ENCODE data around the gene ATP1A3.
A peak's percentile ranks its signal among the peaks of the same experiment; 100 is the strongest.
"Not testable (repeated sequence)": the region's sequence is repeated elsewhere in the genome, so short reads cannot be mapped to it uniquely, and the experiment has no call there.

The ATP1A3 gene

DNA sequence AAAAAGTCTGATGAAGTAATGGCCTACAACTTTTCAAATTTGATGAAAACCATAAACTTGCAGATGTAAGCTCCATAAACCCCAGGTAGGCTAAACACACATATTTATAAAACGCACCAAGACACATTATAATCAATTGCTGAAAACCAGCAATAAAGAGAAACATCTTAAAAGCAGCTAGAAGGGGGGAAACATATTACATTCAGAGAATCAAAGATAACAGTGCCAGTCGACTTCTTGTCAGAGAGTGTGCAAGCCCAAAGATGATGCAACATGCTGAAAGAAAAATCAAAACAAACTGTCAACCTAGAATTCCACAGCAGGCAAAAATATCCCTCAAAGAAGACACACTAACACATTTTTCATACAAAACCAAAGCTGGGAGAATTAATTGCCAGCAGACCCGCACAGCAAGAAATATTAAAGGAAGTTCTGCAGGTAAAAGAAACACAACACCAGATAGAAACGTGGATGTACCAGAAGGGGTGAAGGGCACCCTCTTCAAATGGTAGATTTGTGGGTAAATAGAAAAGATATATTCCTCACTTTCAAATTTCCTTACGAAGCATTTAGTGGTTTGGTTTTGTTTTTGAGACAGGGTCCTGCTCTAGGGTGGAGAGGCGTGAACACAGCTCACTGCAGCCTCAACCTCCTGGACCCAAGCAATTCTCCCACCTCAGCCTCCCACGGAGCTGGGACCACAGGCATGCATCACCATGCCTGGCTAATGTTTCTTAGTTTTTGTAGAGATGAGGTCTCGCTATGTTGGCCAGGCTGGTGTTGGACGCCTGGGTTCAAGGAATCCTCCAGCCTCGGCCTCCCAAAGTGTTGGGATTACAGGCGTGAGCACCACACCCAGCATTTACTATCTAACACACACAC lies 16.5 kb upstream of the ATP1A3 start:
- no peak for DNase-seq

DNA sequence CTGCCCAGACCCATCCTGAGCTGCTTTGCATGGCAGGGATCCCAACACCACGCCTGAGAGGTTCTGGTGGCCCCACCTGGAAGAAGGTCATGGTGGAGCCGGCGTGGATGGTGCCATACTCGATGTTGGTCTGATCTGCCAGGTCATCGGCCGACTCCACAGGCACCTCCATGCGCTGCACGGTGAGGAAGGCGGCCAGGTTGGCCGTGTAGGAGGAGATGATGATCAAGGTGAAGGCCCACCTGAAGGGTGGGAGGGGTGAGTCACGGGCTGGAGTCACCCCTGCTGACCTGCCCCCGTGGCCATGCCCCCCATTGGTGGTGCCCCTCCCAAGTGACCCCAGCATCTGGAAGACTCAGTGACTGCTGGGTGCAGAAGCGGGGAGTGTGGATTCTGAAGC lies 12.5 kb upstream of the ATP1A3 start:
- no peak for DNase-seq

DNA sequence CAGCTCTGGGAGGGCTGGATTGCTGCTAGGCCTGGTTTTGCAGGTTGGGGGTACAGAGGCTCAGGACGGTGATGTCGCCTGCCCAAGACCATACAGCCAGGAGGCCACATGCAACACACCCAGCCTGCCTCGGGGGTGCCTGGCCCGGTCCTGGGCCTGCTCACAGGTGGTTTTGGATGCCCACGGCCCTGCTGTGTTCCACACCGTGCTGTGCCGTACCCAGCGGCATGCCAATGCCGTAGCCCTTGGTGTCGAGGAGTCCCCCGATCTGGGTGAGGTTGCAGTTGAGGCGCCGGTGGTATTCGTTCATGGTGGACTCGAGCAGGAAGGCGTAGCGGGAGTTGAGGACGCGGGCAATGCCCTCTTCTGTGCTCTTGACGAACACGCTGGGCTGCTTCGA lies 11.5 kb upstream of the ATP1A3 start:
- DNase-seq, result no peak

DNA sequence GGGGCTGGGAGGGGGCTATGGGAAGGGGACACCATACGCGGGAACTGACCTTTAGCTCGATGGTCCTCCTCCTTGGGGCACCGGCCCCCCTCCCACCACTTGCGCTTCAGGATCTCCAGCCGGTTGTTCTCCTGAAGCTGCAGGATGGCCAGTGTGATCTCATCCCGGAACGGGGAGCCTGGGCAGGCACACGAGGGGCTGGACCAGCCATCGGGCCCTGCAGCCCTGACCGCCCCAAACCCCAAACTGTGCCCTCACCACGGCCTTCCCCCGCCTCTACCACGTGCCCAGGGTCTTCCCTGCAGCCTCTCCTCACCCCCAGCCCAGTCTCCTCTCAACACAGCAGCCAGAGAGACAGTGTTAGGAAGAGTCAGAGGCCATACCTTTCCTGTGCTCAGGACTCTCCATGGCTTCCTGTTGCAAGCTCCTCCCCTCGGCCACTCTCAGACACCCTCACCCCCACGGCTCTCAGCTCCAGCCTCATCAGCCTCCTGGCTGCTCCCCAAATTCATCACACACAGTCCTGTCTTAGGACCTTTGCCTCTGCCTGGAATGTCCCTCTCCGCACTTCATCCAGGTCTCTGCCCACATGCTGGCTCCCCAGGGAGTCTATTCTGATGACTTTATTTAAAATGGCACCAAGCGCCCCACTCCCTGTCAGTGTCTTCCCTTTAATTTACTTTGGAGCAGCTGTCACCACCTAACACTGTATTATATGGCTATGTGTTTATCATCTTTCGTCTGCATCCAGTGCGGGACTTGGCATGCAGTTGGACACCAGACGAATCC lies 9.7 kb upstream of the ATP1A3 start:
- no peak for DNase-seq

DNA sequence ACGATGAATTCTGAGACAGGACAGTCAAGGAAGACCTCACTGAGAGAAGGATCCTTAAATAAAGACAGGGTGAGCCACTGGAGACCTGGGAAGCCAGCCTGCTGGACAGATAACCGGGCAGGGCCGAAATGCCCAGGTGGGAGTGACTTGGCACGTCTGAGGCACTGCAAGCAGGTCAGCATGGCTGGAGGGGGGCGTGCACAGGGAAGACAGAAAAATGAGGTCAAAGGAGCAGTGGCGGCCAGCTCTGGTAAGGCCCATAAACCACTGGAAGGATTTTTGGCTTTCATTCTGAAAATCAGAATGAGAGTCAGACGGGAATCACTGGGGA lies 5.8 kb upstream of the ATP1A3 start:
- DNase-seq, result no peak

DNA sequence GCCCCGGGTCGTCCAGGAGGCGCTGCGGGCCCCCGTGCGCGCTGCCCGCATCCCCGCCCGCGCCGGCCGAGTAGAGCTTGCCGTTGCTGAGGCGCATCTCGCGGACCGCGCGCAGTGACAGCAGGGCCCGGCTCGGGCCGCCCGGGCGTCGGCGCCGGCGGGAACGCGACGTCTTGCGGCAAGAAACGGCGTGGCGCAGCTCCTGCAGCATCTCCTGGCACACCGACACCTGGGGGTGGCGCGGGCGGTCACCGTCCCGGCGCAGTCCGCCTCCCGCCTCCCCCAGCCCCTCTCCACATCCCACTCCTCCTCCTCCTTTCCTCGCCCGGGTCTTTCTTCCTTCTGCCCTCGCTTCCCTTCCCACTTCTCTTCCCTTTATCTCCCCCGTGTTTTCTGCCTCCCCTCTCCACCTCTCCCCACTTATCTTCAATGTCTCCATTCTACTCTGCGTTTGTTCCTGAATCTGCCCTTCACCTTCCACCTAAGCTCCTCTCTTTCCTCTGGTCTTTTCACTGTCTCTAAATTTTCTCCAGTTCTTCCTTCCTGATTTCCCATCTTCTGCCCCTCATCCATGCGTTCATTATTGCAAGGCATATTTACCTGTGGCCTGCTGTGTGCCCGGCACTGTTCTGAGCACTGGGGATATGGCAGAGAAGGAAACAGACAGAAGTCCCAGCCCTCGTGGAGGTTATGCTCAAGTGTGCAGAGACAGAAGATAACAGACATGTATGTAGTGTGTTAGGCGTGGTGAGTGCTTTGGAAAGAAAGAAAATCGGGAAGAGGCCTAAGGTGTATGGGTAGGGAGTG lies 5.2 kb upstream of the ATP1A3 start:
- peak; percentile 25 for DNase-seq

DNA sequence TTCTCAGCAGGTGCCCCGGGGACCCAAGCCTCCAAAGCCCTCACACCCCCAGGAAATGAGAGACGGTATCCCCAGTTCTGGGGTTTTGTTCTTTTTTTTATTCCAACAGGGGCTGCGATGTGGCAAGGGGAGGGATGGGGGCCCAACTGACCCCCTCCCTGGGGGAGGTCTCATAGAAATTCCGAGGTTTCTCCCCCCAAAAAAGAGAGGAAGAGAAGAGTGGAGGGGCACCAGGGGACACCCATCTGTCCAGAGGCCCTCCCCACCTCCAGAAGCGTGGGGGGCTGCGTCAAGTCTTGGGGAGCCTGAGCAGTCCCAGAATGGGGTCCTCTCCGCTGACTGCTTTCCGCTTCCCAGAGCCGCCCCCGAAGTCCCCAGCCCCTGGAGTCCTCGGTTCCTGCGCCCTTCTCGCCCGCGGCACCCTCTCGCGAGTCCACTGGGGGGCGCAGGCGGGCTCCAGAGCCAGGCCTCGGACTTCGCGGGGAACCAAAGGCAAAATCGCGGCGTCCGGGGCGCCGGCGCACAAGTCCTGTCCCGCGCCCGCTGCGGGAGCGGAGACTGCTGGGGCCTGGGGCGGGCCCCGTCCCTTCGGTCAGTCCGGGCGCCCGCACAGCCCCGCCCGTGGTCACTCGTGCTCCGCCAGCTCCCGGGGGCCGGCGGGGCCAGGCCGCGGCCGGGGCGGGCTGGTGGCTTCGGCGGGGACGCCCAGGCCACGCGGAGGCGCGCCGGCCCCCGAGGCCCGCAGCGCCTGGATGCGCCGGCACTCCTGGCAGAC lies 4.4 kb upstream of the ATP1A3 start:
- DNase-seq, result peak; percentile 34

DNA sequence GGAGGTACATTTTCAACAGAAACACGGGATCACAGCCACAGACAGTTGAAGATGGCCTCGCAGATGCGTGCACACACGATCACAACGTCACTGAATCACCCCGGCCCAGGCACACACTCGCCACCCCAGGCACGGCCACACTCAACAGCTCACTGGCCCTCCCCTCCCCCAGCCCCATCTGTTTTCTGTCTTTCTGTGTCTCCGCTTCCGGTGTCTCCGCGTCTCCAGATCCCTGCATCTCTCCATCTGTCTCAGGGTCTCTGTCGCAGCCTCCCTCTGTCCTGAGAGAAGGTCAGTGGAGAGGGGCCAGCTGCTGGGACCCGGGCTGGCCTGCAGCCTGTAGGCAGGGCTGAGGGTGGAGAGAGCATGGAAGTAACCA lies 3.8 kb upstream of the ATP1A3 start:
- no peak for DNase-seq

DNA sequence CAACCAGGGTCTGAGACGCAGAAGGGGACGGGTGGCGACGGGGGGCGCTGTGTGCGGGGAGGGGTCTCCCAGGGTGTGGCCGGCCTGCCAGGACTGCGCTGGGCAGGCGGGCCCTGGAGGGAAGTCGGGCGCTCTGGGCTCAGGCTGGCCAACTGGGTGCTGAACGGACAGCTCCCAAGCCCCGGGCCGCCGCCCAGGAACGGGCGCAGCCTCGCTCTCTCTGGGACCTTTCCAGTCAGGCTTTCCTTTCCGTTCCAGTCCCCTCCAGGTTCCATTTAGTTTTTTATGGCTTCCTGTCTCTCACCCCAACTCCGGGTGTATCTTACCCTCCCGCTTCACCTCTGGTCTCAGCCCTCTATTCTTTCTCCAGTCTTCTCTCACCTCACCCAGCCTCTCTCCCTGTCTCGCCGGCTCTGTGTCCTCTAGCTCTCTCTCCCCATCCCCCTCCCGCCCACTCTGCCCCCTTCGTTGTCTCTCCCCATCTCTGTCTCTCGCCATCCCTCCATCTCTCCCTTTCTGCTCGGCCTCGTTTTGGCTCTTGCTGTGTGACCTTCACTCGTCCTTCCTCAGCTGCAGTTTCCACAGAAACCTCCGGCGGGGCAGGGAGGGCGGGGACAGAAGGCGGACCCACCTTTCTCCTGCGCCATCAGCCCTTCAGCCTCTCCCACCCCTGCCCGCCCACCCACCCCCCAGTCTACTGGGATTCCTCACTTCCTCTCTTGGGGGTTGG lies 3.3 kb upstream of the ATP1A3 start:
- no peak for DNase-seq

DNA sequence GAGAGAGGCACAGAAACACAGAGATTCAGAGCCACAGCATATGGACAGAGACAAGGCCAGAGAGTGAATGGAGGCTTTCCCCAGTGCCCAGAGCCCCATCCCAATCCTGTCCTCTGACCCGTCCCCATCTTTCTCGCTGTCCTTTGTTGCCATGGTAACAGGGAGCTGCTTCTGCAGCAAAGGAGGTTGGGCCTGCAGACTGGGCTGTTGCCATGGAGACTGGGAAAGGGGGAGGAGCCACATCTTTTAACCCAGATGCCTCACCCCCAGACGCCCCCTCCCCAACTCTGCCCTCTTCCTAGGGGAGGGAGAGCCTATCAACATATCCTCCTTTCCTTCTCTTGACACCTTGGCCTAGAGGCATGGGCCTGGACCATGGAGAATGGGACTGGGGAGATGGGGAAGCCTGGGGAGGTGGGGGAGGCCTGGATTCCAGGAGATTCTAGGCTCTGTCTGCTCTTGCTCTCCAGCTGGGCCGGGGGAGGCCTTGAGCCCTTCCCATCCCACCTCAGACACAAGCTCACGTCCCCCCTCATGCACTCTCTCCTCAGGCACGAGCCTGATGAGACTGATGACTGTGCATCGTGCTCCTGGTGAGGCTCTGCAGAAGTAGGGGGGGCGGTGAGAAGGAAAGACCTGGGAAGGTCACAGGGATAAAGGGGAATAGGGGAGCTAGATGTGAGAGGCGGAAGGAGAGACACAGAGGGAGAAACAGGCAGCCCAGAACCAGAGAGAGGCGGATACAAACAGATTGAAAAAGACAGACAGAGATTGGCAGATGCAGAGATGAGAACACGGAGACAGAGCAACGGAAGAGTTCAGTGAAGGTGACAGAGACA lies 2.1 kb upstream of the ATP1A3 start:
- peak; percentile 60 for DNase-seq

DNA sequence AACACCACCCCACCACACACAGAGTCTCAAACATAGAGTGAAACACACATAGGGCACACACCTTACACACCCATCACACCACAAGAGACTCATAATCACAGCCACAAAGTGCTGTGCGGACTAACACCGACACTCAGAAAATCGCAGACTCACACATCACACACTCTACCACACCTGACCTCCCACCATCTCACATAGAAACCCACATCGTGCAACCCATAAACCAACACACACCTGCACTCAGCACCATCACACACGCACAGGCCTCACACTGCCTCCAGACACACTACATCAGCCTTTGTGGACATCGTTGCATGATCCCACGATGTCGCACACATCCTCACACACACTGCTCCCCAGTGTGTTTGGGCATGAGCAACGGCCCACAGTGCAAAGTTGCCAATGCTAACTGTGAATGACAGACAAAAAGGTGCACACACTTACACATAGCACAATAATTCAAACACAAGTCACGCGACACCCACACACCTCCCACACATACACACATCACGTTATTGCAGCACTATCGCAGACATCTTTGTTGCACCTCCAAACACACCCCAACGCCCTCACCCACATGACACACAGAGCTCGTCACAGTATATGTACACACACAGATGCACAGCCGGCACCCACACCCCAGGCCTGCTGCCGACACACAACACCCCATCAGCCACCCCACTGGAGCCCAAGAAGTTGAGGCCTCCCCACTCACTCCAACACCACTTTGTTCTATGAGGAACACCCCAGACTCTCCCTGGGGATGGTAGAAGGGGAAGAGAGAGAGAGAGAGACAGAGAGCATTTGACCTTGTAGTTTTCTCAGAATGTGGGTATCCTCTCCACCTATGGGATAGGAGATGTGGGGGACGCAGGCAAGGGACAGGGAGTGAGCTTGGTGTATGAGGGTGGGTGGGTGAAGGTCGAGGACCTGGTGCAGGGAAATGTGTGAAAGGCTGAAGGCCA lies 1.2 kb upstream of the ATP1A3 start:
- DNase-seq, result no peak

DNA sequence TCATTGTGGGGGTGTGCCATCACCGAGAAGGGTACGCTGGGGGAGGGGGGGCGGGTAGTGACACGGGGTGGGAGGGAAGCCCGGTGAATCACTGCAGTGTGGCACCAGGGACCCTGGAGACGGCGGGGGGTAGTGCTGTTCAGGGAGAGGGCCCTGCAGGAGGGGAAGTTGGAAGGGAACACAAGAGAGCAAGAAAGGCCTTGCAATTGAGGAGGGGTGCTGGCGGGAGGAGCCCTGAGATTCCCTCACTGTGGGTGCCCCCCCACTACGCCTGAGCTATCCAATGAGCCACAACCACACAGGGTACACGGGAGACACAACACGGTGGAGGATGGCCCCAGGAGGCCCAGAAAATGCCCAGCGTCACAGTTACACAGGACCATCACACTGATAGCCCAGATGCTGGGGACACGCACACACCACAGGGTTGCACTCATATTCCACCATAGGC lies 516 bp upstream of the ATP1A3 start:
- no peak for DNase-seq

DNA sequence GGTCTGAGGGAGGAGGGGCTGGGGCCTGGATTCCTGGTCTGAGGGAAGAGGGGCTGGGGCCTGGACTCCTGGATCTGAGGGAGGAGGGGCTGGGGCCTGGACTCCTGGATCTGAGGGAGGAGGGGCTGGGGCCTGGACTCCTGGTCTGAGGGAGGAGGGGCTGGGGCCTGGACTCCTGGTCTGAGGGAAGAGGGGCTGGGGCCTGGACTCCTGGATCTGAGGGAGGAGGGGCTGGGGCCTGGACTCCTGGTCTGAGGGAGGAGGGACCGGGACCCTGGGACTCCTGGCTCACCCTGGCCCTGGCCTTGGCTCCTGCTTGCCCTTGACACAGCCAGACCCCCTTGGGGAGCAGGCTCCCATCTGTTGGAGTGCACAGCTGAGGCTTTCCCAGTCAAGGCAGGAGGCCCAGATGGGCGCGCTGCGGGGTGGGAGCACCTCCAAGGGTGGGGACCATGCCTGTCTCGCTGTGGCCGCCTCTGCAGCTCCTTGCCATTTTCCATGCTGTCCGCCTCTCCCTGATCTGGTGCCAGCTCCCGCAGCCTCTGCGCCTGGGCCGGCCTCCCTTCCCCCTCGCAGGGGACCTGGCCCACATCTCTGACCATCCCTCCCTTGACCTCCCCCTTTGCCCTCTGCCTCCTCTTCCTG lies 2.0 kb downstream of the ATP1A3 start:
- not testable (repeated sequence) for DNase-seq

DNA sequence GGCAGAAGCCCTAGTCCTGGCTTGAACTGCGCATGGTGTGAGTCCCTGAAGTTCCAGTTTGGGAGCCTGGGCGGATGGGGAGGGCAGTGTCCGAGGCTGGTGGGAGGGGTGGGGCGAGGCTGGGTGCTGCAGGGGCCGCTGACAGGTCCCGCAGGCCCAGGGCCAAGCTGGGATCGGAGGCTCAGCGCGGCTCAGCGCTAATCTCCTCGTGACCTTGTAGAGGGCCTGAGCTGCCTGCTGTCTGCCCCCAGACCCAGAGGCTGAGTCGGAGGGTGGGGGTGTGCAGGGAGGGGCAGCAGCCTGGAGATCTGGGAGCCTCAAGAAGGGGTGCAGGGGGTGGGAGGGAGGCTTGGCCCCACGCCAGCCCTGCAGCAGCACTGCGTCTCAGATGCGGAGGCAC lies 3.0 kb downstream of the ATP1A3 start:
- no peak for DNase-seq

DNA sequence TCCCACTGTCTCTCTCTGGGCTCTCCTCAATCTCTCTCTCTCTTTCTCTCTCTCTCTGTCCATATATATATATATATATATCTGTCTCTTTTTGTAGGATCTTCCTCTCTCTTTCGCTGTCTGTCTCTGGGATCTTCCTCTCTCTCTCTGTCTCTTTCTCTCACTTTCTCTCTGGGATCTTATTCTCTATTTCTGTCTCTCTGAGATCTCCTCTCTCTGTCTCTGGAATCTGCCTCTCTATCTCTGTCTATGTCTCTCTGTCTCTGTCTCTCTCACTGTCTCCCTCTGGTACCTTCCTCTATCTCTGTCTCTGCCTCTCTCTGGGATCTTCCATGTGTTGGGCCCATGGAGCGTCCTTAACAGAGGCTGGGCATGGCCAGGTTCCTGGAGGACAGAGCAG lies 3.4 kb downstream of the ATP1A3 start:
- DNase-seq, result no peak

DNA sequence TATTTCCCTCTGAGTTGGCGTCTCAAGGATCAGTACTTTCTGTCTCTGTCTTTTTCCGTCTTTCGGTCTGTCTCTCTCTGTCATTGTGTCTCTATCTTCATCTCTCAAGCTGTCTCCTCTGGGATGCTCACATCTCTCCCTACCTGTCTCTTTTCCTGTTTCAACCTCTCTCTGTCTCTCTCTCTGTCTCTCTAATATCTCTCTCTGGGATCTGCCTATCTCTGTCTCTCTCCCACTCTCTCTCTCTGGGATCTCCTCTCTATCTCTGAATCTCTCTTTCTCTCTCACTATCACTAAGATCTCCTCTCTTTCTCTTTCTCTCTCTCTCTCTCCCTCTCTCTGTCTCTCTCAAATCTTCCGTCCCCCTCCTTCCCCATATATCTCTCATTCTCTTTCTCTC lies 4.0 kb downstream of the ATP1A3 start:
- no peak for DNase-seq

DNA sequence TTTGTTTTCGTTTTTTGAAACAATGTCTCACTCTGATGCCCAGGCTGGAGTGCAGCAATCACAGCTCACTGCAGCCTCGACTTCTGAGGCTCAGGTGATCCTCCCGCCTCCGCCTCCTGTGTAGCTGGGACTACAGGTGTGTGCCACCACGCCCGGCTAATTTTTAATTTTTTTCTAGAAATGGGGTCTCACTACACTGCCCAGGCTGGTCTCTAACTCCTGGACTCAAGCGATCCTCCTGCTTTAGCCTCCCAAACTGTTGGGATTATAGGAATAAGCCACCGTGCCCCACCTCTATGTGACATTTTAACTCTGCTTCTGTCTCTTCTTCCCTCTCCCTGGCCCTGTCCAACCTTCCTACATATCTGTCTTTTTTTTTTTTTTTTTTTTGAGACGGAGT lies 5.1 kb downstream of the ATP1A3 start:
- DNase-seq, result no peak

DNA sequence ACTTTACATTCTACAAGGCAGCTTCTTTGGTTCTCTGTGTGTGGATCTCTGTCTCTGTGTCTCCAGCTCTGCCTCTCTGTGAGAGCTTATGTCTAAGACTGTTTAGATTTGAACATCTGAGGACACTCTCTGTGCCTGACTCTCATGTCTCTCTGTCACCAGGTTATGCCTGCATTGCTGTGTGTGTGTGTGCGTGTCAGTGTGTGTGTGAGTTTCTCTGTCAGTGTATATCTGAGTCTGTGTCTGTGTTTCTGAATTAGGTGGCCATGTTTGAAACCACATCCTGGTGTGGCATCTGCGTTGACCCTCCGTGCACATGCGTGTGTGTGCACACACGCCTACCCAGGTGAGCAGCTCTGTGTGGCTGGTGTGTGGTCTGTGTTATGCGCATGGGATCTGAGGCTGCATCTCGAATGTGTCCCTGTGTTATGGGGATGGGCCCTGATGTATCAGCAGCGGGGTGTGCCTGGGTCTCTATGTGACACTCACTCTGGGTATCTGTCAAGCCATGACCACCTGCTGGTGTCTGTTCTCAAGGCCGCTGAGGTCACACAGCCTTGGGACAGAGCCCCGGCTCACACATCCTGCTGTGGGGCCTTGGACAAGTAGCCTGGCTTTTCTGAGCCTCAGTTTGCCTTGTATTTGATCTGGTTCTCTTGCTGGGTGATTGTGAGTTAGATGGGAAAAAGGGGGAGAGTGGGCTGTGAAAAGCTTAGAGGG lies 6.7 kb downstream of the ATP1A3 start:
- DNase-seq, result no peak

DNA sequence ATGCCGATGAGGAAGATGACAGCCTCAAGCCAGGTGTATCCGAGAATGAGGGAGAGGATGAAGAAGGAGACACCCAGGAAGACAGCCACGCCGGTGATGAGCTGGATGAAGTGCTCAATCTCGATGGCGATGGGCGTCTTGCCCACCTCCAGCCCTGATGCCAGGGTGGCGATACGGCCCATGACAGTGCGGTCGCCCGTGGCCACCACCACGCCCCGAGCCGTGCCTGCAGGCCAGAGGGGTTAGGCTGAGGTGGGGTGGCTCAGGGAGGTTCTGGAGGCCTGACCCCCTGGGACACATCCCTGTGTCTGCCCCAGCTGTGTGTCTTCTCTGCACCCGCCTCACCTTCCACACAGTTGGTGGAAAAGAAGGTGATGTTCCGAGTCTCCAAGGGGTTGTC lies 9.1 kb downstream of the ATP1A3 start:
- no peak for DNase-seq

Data from NCI-H1105 treated with DMSO at 0.1 percent for 48 hours (cell line).